GM12874 (cell line): ENCODE results near the gene IRAK1BP1.

Experiments
- TF ChIP-seq, protein P1 (sequence below): IDR thresholded peaks from 2 replicates; pipeline ENCODE4 v1.5.1; 2011; ENCODE audit warnings: low read depth, mild to moderate bottlenecking, control low read depth, low read length, moderate library complexity; ENCODE audit not compliant: insufficient read depth

Gene IRAK1BP1

DNA sequence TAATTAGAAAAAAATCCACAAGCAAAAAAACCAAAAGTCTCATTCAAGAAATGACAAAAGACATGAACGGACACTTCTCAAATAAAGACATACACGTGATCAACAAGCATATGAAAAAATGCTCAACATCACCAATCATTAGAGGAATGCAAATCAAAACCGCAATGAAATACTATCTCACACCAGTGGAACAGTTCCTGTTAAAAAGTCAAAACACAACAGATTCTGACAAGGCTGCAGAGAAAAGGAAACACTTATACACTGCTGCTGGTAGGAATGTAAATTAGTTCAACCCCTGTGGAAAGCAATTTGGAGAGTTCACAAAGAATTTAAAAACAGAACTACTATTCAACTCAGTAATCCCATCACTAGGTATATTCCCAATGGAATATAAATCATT lies 58.0 kb downstream of the IRAK1BP1 start:
- TF ChIP-seq, protein P1, sequence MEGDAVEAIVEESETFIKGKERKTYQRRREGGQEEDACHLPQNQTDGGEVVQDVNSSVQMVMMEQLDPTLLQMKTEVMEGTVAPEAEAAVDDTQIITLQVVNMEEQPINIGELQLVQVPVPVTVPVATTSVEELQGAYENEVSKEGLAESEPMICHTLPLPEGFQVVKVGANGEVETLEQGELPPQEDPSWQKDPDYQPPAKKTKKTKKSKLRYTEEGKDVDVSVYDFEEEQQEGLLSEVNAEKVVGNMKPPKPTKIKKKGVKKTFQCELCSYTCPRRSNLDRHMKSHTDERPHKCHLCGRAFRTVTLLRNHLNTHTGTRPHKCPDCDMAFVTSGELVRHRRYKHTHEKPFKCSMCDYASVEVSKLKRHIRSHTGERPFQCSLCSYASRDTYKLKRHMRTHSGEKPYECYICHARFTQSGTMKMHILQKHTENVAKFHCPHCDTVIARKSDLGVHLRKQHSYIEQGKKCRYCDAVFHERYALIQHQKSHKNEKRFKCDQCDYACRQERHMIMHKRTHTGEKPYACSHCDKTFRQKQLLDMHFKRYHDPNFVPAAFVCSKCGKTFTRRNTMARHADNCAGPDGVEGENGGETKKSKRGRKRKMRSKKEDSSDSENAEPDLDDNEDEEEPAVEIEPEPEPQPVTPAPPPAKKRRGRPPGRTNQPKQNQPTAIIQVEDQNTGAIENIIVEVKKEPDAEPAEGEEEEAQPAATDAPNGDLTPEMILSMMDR = no peak

DNA sequence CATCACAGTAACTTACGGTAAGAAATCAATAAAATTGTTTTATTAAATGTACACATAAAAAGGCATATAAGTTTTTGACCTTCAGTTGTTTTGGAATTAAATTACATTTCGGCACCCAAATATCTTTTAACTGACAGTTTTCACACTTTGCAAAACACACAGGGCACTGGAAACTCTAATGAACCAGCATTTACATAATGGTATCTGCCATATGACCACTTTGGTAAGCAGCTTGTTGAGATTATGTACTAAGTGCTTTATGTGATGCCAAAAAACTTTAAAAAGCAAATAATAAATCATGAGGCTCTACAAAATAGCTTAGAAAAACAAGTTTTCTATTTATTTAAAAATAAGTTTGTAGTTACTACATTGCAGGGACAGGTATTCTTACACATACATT lies 68.2 kb downstream of the IRAK1BP1 start:
- TF ChIP-seq, protein P1 = no peak

DNA sequence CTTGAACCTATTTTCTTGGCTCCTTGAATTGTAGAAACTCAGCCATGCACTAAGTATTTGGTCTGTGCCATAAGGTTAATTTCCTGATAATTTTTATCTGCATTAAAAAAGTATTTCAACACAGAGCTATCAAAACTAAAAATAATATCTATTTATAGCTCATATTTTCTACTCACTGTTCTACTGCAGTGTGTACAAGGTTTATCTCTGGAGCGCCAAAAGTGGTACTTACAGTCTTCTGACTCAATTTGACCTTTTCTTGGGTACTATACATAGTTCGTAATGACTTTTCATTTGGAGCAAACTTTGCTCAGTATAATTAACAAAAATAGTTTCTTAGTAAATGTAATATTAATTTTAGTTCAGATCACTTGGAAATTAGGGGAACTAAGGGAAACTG lies 69.2 kb downstream of the IRAK1BP1 start:
- TF ChIP-seq, protein P1 = no peak

DNA sequence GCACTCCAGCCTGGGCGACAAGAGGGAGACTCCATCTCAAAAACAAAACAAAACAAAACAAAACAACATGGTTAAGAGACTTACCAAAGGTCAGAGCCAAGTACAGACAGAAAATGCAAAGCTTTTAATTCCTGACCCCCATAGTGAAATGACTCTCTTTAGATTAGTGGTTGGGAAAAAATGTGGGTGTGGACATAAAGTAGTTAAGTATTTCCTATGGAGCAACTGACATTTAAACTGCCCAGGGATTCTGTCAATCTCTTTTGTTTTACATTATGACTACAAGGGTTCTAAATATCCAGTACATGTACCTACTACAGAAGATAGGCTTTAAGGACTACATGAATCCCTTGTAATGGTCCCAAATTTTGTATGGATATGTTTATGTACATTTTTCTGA lies 75.1 kb downstream of the IRAK1BP1 start:
- TF ChIP-seq, protein P1 = no peak

DNA sequence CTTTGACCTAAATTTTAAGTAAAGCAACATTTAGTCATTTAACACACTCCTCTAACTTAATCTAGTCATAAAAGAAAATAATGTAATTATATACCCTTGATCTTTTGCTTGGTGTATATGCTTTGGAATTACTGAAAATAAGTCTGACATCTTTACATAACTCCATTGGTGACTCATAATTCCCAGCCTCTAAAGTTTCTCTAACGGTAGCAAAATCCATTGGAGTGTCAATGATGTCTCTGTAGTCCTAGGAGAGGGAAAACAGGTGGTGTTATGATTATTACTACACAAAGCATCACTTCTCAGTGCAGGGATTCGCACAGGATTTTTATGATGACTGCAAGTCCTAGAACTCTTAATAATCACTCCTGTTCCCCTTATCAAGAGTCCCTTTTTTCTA lies 80.2 kb downstream of the IRAK1BP1 start:
- TF ChIP-seq, protein P1 = no peak

DNA sequence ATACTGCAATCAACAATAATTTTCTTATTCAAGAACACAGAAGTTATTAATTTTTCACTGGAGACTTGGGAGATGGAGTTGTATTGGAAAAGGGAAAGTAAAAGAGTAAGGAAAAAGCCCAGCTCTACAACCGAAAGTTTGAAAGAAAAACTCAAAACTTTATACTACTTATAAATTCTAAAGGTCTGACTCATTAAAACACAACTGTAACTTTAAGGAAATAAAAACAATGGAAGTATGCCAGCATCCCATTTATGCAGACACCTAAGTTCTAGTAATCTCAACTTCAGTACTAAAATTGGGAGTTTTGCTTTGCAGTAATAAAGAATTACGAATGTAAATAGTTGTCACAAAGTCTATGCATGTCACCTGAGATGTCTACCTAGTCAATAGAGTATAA lies 80.6 kb downstream of the IRAK1BP1 start:
- TF ChIP-seq, protein P1 = no peak

DNA sequence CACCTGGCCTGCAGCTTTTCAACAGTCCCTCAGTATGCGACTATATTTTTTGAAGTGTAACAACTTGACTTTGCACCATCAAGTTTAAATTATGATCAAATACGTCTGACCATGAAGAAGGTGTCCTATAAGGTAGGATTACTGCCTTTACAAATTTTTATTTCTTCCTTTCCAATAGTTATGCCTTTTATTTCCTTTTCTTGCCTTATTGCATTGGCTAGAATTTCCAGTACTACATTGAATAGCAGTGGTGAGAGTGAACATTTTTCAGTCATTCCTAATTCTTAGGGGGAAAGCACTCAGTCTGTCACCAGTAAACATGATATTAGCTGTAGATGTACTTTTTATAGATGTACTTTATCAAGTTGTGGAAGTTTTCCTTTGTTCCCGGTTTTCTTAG lies 81.4 kb downstream of the IRAK1BP1 start:
- TF ChIP-seq, protein P1 = no peak

DNA sequence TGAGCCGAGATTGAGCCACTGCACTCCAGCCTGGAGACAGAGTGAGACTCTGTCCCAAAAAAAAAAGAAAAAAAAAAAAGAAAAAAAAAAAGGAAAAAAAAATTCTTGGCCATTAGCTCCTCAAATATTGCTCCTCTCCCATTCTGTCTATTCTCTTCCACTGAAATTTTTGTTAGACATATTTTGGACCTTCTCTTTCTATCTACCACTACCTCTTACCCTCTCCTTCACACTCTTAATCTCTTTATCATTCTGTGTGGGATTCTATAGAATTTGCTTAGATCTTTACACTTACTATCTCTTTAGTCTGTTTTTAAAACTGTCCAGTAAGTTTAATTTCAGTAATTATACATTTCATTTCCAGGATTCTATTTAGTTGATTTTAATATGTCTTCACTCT lies 85.0 kb downstream of the IRAK1BP1 start:
- TF ChIP-seq, protein P1 = no peak
